Neuronal stem cell (in vitro differentiated cells): ENCODE data around the gene KHDC4.
"Not testable (repeated sequence)": the region's sequence is repeated elsewhere in the genome, so short reads cannot be mapped to it uniquely, and the experiment has no call there.

Experiments
- DNase-seq: peaks from one replicate; pipeline ENCODE4 v3.0.0-alpha.2; 2013; ENCODE audit warnings: low spot score
- H2AFZ ChIP-seq: one replicate; pipeline ENCODE4 v1.6.1; 2013; ENCODE audit warnings: mild to moderate bottlenecking, low read length, inconsistent platforms
- H2AK5ac ChIP-seq: 2 replicates; pipeline ENCODE4 v1.6.1; 2013; ENCODE audit warnings: low read depth, mild to moderate bottlenecking, inconsistent platforms, low read length, moderate library complexity, mixed read lengths
- H2BK120ac ChIP-seq: 2 replicates; pipeline ENCODE4 v1.6.1; 2013; ENCODE audit warnings: low read depth, mild to moderate bottlenecking, inconsistent platforms, low read length, moderate library complexity, mixed read lengths
- H2BK12ac ChIP-seq: one replicate; pipeline ENCODE4 v1.6.1; 2013; ENCODE audit warnings: low read length, inconsistent platforms
- H2BK15ac ChIP-seq: 2 replicates; pipeline ENCODE4 v1.6.1; 2013; ENCODE audit warnings: mild to moderate bottlenecking, low read length, inconsistent platforms, mixed read lengths
- H2BK5ac ChIP-seq: one replicate; pipeline ENCODE4 v1.6.1; 2013; ENCODE audit warnings: inconsistent platforms, mild to moderate bottlenecking, low read length, moderate library complexity
- H3K14ac ChIP-seq: one replicate; pipeline ENCODE4 v1.6.1; 2013; ENCODE audit warnings: low read length, inconsistent platforms
- H3K18ac ChIP-seq: 2 replicates; pipeline ENCODE4 v1.6.1; 2013; ENCODE audit warnings: low read length, inconsistent platforms
- H3K23ac ChIP-seq: 2 replicates; pipeline ENCODE4 v1.6.1; 2013; ENCODE audit warnings: low read depth, mild to moderate bottlenecking, mixed read lengths, low read length, inconsistent platforms; ENCODE audit not compliant: poor library complexity
- H3K27ac ChIP-seq: replicated peaks from 3 replicates; pipeline ENCODE4 v1.5.1; 2013; ENCODE audit warnings: low read length, inconsistent platforms
- H3K27me3 ChIP-seq, 3 experiments: 2 replicates each; pipeline ENCODE4 v1.6.1; 2013; ENCODE audit warnings: low read length in 3 of 3, mild to moderate bottlenecking in 2 of 3, inconsistent platforms in 1 of 3, low read depth in 1 of 3, mixed read lengths in 1 of 3, moderate library complexity in 1 of 3; ENCODE audit not compliant: control insufficient read depth in 3 of 3, insufficient read depth in 3 of 3
- H3K36me3 ChIP-seq, 2 donors: replicated peaks in 1 of 2; 2 replicates each; pipeline ENCODE4 v1.6.1; 2013; ENCODE audit warnings: low read length in 2 of 2; ENCODE audit not compliant: control insufficient read depth in 2 of 2, insufficient read depth in 2 of 2
- H3K4ac ChIP-seq: 2 replicates; pipeline ENCODE4 v1.6.1; 2013; ENCODE audit warnings: inconsistent platforms, mild to moderate bottlenecking, low read length, moderate library complexity
- H3K4me1 ChIP-seq, 2 donors: 1 replicate in 1 of 2; 2 replicates in 1 of 2; pipeline ENCODE4 v1.6.1; 2013; ENCODE audit warnings: low read length in 2 of 2, low read depth in 1 of 2; ENCODE audit not compliant: control insufficient read depth in 2 of 2, insufficient read depth in 1 of 2
- H3K4me2 ChIP-seq: one replicate; pipeline ENCODE4 v1.6.1; 2013; ENCODE audit warnings: mild to moderate bottlenecking, low read length, inconsistent platforms; ENCODE audit not compliant: insufficient read depth, poor library complexity, severe bottlenecking
- H3K4me3 ChIP-seq, 2 donors: 2 replicates each; pipeline ENCODE4 v1.5.1; 2013; ENCODE audit warnings: low read length in 2 of 2, mild to moderate bottlenecking in 2 of 2, inconsistent platforms in 1 of 2, moderate library complexity in 1 of 2
- H3K79me1 ChIP-seq: one replicate; pipeline ENCODE4 v1.6.1; 2013; ENCODE audit warnings: low read depth, mild to moderate bottlenecking, inconsistent platforms, low read length, moderate library complexity
- H3K9ac ChIP-seq: one replicate; pipeline ENCODE4 v1.6.1; 2013; ENCODE audit warnings: mild to moderate bottlenecking, low read depth, low read length, inconsistent platforms; ENCODE audit not compliant: poor library complexity
- H3K9me3 ChIP-seq, 2 donors: replicated peaks in 1 of 2; 2 replicates each; pipeline versions ENCODE3 to v1.6.1; 2013; ENCODE audit warnings: low read length in 2 of 2, mild to moderate bottlenecking in 2 of 2, inconsistent platforms in 1 of 2, low read depth in 1 of 2, mixed read lengths in 1 of 2, moderate library complexity in 1 of 2; ENCODE audit not compliant: control insufficient read depth in 2 of 2, insufficient read depth in 1 of 2
- H4K8ac ChIP-seq: one replicate; pipeline ENCODE4 v1.6.1; 2013; ENCODE audit warnings: low read depth, mild to moderate bottlenecking, inconsistent platforms, low read length, moderate library complexity
- H4K91ac ChIP-seq: one replicate; pipeline ENCODE4 v1.6.1; 2013; ENCODE audit warnings: low read length, low read depth, mild to moderate bottlenecking, inconsistent platforms; ENCODE audit not compliant: poor library complexity
- WGBS, 2 donors: extraction: QIAGEN DNeasy Blood & Tissue Kit; methylation state at CpG; one replicate each; pipeline ENCODE4 v1.1.7; 2013; ENCODE audit warnings: missing lambda C conversion rate in 2 of 2, mixed read lengths in 1 of 2; ENCODE audit not compliant: insufficient read length in 2 of 2, insufficient replicate concordance in 1 of 2; ENCODE audit errors: extremely low coverage in 2 of 2; 5-methylcytosine and 5-hydroxymethylcytosine counted together

KHDC4 gene

GRCh38 chr1:155930725-155931124 is 3.5 kb downstream of the KHDC4 start:
- not testable (repeated sequence) for H3K27ac ChIP-seq, H3K79me1 ChIP-seq, H3K18ac ChIP-seq, H3K23ac ChIP-seq, H3K4me2 ChIP-seq, H4K91ac ChIP-seq, H2BK5ac ChIP-seq, H3K27me3 ChIP-seq, H2BK12ac ChIP-seq, DNase-seq, H2AFZ ChIP-seq, H3K9me3 ChIP-seq, H2AK5ac ChIP-seq, H3K4me3 ChIP-seq, H4K8ac ChIP-seq, H3K9ac ChIP-seq, H2BK15ac ChIP-seq, H3K14ac ChIP-seq, H2BK120ac ChIP-seq, H3K4ac ChIP-seq
- no CpG with 5 or more reads among the region's 10 CpGs for WGBS, 2 donors
- Histone ChIP-seq H3K4me1 (peaks cover 4 to 13% of the 10 kb centered on the region in 2 donors), H3K36me3 (peaks cover 28 to 80% of the 10 kb centered on the region in 2 donors)

GRCh38 chr1:155929057-155929456 is 5.2 kb downstream of the KHDC4 start:
- H4K91ac ChIP-seq, result no peak overlapping the region
- H2AFZ ChIP-seq, result no peak overlapping the region
- peaks cover 36 to 95% of the 10 kb centered on the region in 2 donors for H3K36me3 ChIP-seq
- H2BK12ac ChIP-seq, result no peak overlapping the region
- H2AK5ac ChIP-seq, result no peak overlapping the region
- no peak overlapping the region for H3K18ac ChIP-seq
- no peaks in the 10 kb centered on the region for H3K79me1 ChIP-seq
- H3K27me3 ChIP-seq, result no peaks in the 10 kb centered on the region
- no peak overlapping the region for H3K9ac ChIP-seq
- no peak overlapping the region for H3K4me3 ChIP-seq
- no peak for DNase-seq
- no peak overlapping the region for H3K4ac ChIP-seq
- no peak overlapping the region for H3K27ac ChIP-seq
- no peak overlapping the region for H2BK15ac ChIP-seq
- no CpG with 5 or more reads among the region's 5 CpGs for WGBS, 2 donors
- no peaks in the 10 kb centered on the region for H3K9me3 ChIP-seq
- H3K4me1 ChIP-seq, result peaks cover 2 to 13% of the 10 kb centered on the region in 2 donors
- no peak overlapping the region for H4K8ac ChIP-seq
- no peak overlapping the region for H2BK120ac ChIP-seq
- no peak overlapping the region for H3K23ac ChIP-seq
- no peak overlapping the region for H2BK5ac ChIP-seq
- no peak overlapping the region for H3K14ac ChIP-seq
- H3K4me2 ChIP-seq, result no peak overlapping the region

- Histone ChIP-seq H3K79me1 (no peaks in the 10 kb centered on the region), H3K36me3 (peaks cover 47 to 97% of the 10 kb centered on the region in 2 donors), H2BK120ac (no peak overlapping the region), H2AK5ac (no peak overlapping the region), H2BK5ac (no peak overlapping the region), H3K23ac (no peak overlapping the region), H3K4ac (no peak overlapping the region), H2BK12ac (no peak overlapping the region), H2AFZ (no peak overlapping the region), H4K8ac (no peak overlapping the region), H3K9me3 (no peaks in the 10 kb centered on the region), H3K27ac (no peak overlapping the region), H3K4me1 (no peaks in the 10 kb centered on the region), H3K4me3 (no peak overlapping the region), H3K14ac (no peak overlapping the region), H4K91ac (no peak overlapping the region), H3K18ac (no peak overlapping the region), H3K27me3 (no peaks in the 10 kb centered on the region), H2BK15ac (no peak overlapping the region), H3K4me2 (no peak overlapping the region), H3K9ac (no peak overlapping the region)
- WGBS, 2 donors, result no CpG with 5 or more reads among the region's 2 CpGs
- DNase-seq, result no peak
These were observed 8.7 kb downstream of the KHDC4 start for GRCh38 chr1:155925506-155925905.

- H3K9me3 ChIP-seq, result no peaks in the 10 kb centered on the region
- H3K79me1 ChIP-seq, result no peaks in the 10 kb centered on the region
- no peak overlapping the region for H3K4ac ChIP-seq
- H2BK15ac ChIP-seq, result no peak overlapping the region
- peaks cover 44 to 96% of the 10 kb centered on the region in 2 donors for H3K36me3 ChIP-seq
- no peak overlapping the region for H3K9ac ChIP-seq
- no peak overlapping the region for H3K4me2 ChIP-seq
- DNase-seq, result no peak
- no peak overlapping the region for H3K14ac ChIP-seq
- no peak overlapping the region for H2BK5ac ChIP-seq
- H4K91ac ChIP-seq, result no peak overlapping the region
- WGBS, 2 donors, result no CpG with 5 or more reads among the region's 3 CpGs
- no peak overlapping the region for H3K4me3 ChIP-seq
- no peak overlapping the region for H2BK120ac ChIP-seq
- H3K18ac ChIP-seq, result no peak overlapping the region
- H3K27ac ChIP-seq, result no peak overlapping the region
- H2AFZ ChIP-seq, result no peak overlapping the region
- no peaks in the 10 kb centered on the region for H3K4me1 ChIP-seq
- no peak overlapping the region for H3K23ac ChIP-seq
- no peak overlapping the region for H4K8ac ChIP-seq
- no peaks in the 10 kb centered on the region for H3K27me3 ChIP-seq
- H2AK5ac ChIP-seq, result no peak overlapping the region
- no peak overlapping the region for H2BK12ac ChIP-seq
These were observed 13.5 kb downstream of the KHDC4 start for GRCh38 chr1:155920717-155921116.
